Stimulated activated CD4-positive, alpha-beta T cell treated with anti-CD3 and anti-CD28 coated beads, TNF-alpha, amount 100 ng/mL, for 48 hours (primary cell): ENCODE measurements around the gene TIMM22.
"Not testable (repeated sequence)": the region's sequence is repeated elsewhere in the genome, so short reads cannot be mapped to it uniquely, and the experiment has no call there.

Source experiments
- DNase-seq, 3 donors: peaks; one replicate each; pipeline ENCODE4 v3.0.0-alpha.2; 2020; ENCODE audit warnings: low read depth in 3 of 3

TIMM22 gene

GRCh38 chr17:1038459-1039122 is 41.7 kb downstream of the TIMM22 start:
- DNase-seq: no peak

GRCh38 chr17:1039123-1039507 is 42.2 kb downstream of the TIMM22 start:
- no peak for DNase-seq

GRCh38 chr17:1039511-1040215 is 42.7 kb downstream of the TIMM22 start:
- DNase-seq: no peak

- DNase-seq: no peak
Measured at GRCh38 chr17:1040216-1040600, 43.3 kb downstream of the TIMM22 start.

- no peak for DNase-seq
Measured at GRCh38 chr17:1041746-1042145, 44.8 kb downstream of the TIMM22 start.

- DNase-seq: no peak
Measured at GRCh38 chr17:1042486-1042885, 45.6 kb downstream of the TIMM22 start.

GRCh38 chr17:1043601-1044251 is 46.8 kb downstream of the TIMM22 start:
- DNase-seq: no peak

- DNase-seq: not testable (repeated sequence)
Measured at GRCh38 chr17:1044387-1045009, 47.6 kb downstream of the TIMM22 start.

GRCh38 chr17:1045456-1045855 is 48.5 kb downstream of the TIMM22 start:
- no peak for DNase-seq

- no peak for DNase-seq
Measured at GRCh38 chr17:1047177-1047878, 50.4 kb downstream of the TIMM22 start.

- DNase-seq: no peak
Measured at GRCh38 chr17:1047879-1048470, 51.0 kb downstream of the TIMM22 start.

GRCh38 chr17:1048516-1049115 is 51.7 kb downstream of the TIMM22 start:
- DNase-seq: not testable (repeated sequence)

- DNase-seq: no peak
Measured at GRCh38 chr17:1049446-1050225, 52.7 kb downstream of the TIMM22 start.

GRCh38 chr17:1050246-1050995 is 53.5 kb downstream of the TIMM22 start:
- no peak for DNase-seq

GRCh38 chr17:1050996-1051925 is 54.3 kb downstream of the TIMM22 start:
- no peak for DNase-seq
